Endothelial cell (in vitro differentiated cells): ENCODE data around the gene SCAF8. TPM values are rescaled to one million over a fixed set of nuclear protein-coding genes. Genes with fewer than 3 reads are reported as not detected.
"Not testable (repeated sequence)": the region's sequence is repeated elsewhere in the genome, so short reads cannot be mapped to it uniquely, and the experiment has no call there.

Experiments
- DNase-seq: peaks from one replicate; pipeline ENCODE4 v3.0.0; 2021; ENCODE audit warnings: low spot score
- H3K27ac Mint-ChIP-seq: one replicate; pipeline ENCODE4 v1.8.0; 2021; ENCODE audit warnings: mixed read lengths, inconsistent platforms; ENCODE audit not compliant: unreplicated experiment
- H3K27me3 Mint-ChIP-seq: one replicate; pipeline ENCODE4 v1.8.0; 2021; ENCODE audit warnings: mild to moderate bottlenecking, moderate library complexity, mixed read lengths, inconsistent platforms; ENCODE audit not compliant: unreplicated experiment
- H3K36me3 Mint-ChIP-seq: one replicate; pipeline ENCODE4 v1.8.0; 2021; ENCODE audit warnings: mild to moderate bottlenecking, low read depth, mixed read lengths, inconsistent platforms; ENCODE audit not compliant: unreplicated experiment
- H3K4me1 Mint-ChIP-seq: one replicate; pipeline ENCODE4 v1.8.0; 2021; ENCODE audit warnings: mild to moderate bottlenecking, mixed read lengths, inconsistent platforms; ENCODE audit not compliant: unreplicated experiment
- H3K4me3 Mint-ChIP-seq: one replicate; pipeline ENCODE4 v1.8.0; 2021; ENCODE audit warnings: mild to moderate bottlenecking, mixed read lengths, inconsistent platforms; ENCODE audit not compliant: unreplicated experiment
- H3K9me3 Mint-ChIP-seq: one replicate; pipeline ENCODE4 v1.8.0; 2021; ENCODE audit warnings: mixed read lengths, inconsistent platforms; ENCODE audit not compliant: unreplicated experiment
- CTCF ChIP-seq: fragments of 200-600 bp; sonication (generic); IDR thresholded peaks from one replicate; pipeline ENCODE4 v1.5.0; 2021; ENCODE audit warnings: antibody characterized with exemption; ENCODE audit not compliant: unreplicated experiment
- total RNA-seq: library from RNA; stranded (reverse); fragmentation: NEBNext Ultra II Directional; extraction: Animal tissue kit (Norgen Biotek cat#: 25700); gene quantifications from one replicate; pipeline ENCODE4 v1.2.1, GENCODE V29; 2021; ENCODE audit not compliant: unreplicated experiment

The SCAF8 gene
- total RNA-seq, 1 donor from 2014 or later = 51.4 TPM

- H3K27me3 Mint-ChIP-seq = peaks cover 2% of the 10 kb centered on the region
- H3K4me1 Mint-ChIP-seq = no peaks in the 10 kb centered on the region
- no peak for DNase-seq
- no peak overlapping the region for H3K27ac Mint-ChIP-seq
- no peak overlapping the region for H3K4me3 Mint-ChIP-seq
- H3K36me3 Mint-ChIP-seq = no peaks in the 10 kb centered on the region
- H3K9me3 Mint-ChIP-seq = no peaks in the 10 kb centered on the region
- TF ChIP-seq CTCF = no peak
Observed at GRCh38 chr6:154709621-154710020, 23.6 kb upstream of the SCAF8 start.

DNA sequence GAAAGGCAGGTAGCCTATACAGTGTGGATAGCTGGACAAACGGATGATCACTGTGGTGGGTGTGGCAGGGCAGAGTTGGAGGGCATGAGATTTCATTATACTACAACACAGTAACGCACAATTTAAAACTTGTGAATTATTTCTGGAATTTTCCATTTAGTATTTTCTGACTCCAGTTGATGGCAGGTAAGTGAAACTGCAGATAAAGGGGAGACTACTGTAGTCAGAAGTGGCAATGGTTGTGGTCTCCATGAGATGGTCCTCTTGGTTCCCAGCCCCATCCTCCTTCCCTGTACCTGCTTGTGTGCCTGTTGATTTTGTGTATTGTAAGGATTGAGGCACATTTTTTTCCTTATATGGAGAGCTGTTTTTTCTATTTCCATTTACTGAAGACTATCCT lies 22.5 kb upstream of the SCAF8 start:
- H3K27me3 Mint-ChIP-seq = peaks cover 2% of the 10 kb centered on the region
- no peaks in the 10 kb centered on the region for H3K4me1 Mint-ChIP-seq
- H3K36me3 Mint-ChIP-seq = no peaks in the 10 kb centered on the region
- DNase-seq = no peak
- no peaks in the 10 kb centered on the region for H3K9me3 Mint-ChIP-seq
- no peak for TF ChIP-seq CTCF
- no peak overlapping the region for H3K27ac Mint-ChIP-seq
- H3K4me3 Mint-ChIP-seq = no peak overlapping the region

DNA sequence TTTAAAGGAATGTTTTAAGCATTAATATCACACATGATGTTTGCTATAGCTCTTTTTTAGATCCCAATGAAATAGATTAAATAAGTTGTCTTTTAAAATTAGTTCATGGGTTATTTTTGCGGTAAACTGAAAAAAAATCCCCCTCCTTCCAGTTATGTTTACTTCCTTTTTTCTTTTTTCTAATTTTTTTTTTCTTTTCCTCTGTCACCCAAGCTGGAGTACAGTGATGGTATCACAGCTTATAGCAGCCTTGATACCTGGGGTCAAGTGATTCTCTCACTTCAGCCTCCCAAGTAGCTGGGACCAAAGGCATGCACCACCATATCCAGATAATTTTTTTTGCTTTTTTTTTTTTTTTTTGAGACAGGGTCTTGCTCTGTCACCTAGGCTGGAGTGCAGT lies 17.8 kb upstream of the SCAF8 start:
- DNase-seq = no peak
- Mint-ChIP-seq H3K27me3 (peaks cover 3% of the 10 kb centered on the region), H3K4me3 (no peak overlapping the region), H3K9me3 (peaks cover 3% of the 10 kb centered on the region), H3K27ac (no peak overlapping the region), H3K4me1 (no peaks in the 10 kb centered on the region), H3K36me3 (peaks cover 5% of the 10 kb centered on the region)
- TF ChIP-seq CTCF = no peak

GRCh38 chr6:154716350-154716749 lies 16.9 kb upstream of the SCAF8 start:
- H3K4me1 Mint-ChIP-seq, H3K4me3 Mint-ChIP-seq, H3K9me3 Mint-ChIP-seq, H3K27me3 Mint-ChIP-seq, H3K27ac Mint-ChIP-seq, H3K36me3 Mint-ChIP-seq, DNase-seq: not testable (repeated sequence)

DNA sequence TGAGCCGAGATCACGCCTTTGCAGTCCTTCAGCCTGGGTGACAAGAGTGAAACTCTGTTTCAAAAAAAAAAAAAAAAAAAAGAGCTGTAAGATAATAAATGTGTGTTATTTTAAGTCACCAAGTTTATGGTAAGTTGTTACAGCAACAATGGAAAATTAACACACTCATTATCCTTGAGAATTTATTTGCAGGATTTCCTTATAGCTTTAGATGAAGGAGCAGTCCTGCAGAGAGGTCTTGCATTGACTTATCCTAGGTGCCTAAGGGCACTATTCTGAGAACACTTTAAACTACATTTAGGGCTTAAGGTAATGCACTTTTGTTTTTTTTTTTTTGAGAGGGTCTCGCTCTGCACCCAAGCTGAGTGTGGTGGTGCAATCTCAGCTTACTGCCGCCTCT lies 13.8 kb upstream of the SCAF8 start:
- Mint-ChIP-seq H3K4me3 (no peak overlapping the region), H3K36me3 (peaks cover 5% of the 10 kb centered on the region), H3K4me1 (no peaks in the 10 kb centered on the region), H3K27ac (no peak overlapping the region), H3K27me3 (peaks cover 3% of the 10 kb centered on the region), H3K9me3 (peaks cover 3% of the 10 kb centered on the region)
- TF ChIP-seq CTCF = no peak
- DNase-seq = no peak

GRCh38 chr6:154719854-154720253 lies 13.4 kb upstream of the SCAF8 start:
- H3K4me3 Mint-ChIP-seq = no peak overlapping the region
- no peak for DNase-seq
- H3K27ac Mint-ChIP-seq = no peak overlapping the region
- H3K9me3 Mint-ChIP-seq = peaks cover 3% of the 10 kb centered on the region
- no peak for TF ChIP-seq CTCF
- H3K4me1 Mint-ChIP-seq = no peaks in the 10 kb centered on the region
- peaks cover 3% of the 10 kb centered on the region for H3K27me3 Mint-ChIP-seq
- peaks cover 5% of the 10 kb centered on the region for H3K36me3 Mint-ChIP-seq
